Measurements from ENCODE around the gene KREMEN1.

DNA sequence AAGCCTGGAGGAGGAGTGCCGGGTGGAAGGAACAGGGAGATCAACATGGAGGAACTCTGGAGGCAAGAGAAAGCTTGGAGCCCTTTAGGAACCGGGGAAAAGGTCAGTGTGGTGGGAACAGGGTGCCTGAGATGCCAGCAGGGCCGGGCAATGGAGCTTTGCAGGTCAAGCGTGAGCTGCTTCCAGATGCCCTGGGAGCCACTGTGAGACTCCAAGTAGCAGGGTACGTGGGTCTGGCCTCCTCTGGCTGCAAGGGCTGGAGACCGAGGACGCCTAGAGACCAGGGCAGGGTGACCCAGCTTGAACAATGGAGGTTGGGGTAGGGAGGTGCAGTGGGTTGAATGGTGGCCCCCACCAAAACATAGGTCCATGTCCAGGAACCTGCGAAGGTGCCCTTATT lies 117.2 kb downstream of the KREMEN1 start:
- TF ChIP-seq GATA3 (IDR thresholded peaks at IDR 0.05; ENCODE audit: low read depth, low read length) (no peak), GATA2 (IDR thresholded peaks at IDR 0.05; ENCODE audit: low read depth, low read length) (no peak)

Data from SH-SY5Y (cell line).